ENCODE data around the gene PTRH2. TPM values are rescaled to one million over a fixed set of nuclear protein-coding genes. Genes with fewer than 3 reads are reported as not detected.

PTRH2 gene
- polyA plus RNA-seq: 59.4 and 83.3 TPM in 2 replicates

GRCh38 chr17:59707149-59707970, at the start of gene PTRH2, which contains the start of gene VMP1:
Gene PTRH2 (minus strand): TSS chr17:59707430. CDS start chr17:59697978, 9,452 bp downstream.
Gene VMP1 (plus strand): TSS chr17:59707654. CDS start chr17:59731447, 23,793 bp downstream.

Other genes with a start within 250 kb of the PTRH2 start
- 17.0 and 18.0 TPM in 2 replicates for gene DHX40, start 141.8 kb downstream of the PTRH2 start, polyA plus RNA-seq
- 352 and 379 TPM in 2 replicates for gene CLTC, start 87.5 kb downstream of the PTRH2 start, polyA plus RNA-seq
- gene VMP1, start 224 bp upstream of the PTRH2 start, polyA plus RNA-seq: 127 and 195 TPM in 2 replicates
- gene TUBD1, start 185.5 kb upstream of the PTRH2 start, polyA plus RNA-seq: 10.7 and 11.7 TPM in 2 replicates
- gene RPS6KB1, start 185.7 kb upstream of the PTRH2 start, polyA plus RNA-seq: 31.9 and 46.1 TPM in 2 replicates

Data from Purkinje cell (primary cell).